Thyroid gland (tissue), 4 donors: ENCODE data around the gene SH3BP4.

Experiments
- POLR2A ChIP-seq, 2 donors: fragments of 450-650 bp; IDR thresholded peaks; one replicate each; pipeline ENCODE4 v1.6.1; 2017; ENCODE audit warnings: antibody characterized with exemption in 2 of 2, mild to moderate bottlenecking in 2 of 2, moderate library complexity in 1 of 2
- TF ChIP-seq, protein P1 (sequence below), 6 experiments: fragments of 200-600 bp in 3 of 6; fragments of 450-650 bp in 3 of 6; sonication (generic) in 3 of 6; IDR thresholded peaks; one replicate each; pipeline ENCODE4 v1.5.1; 2016 to 2019; ENCODE audit warnings: antibody characterized with exemption in 6 of 6, mild to moderate bottlenecking in 2 of 6, inconsistent platforms in 1 of 6, moderate library complexity in 1 of 6

DNA sequence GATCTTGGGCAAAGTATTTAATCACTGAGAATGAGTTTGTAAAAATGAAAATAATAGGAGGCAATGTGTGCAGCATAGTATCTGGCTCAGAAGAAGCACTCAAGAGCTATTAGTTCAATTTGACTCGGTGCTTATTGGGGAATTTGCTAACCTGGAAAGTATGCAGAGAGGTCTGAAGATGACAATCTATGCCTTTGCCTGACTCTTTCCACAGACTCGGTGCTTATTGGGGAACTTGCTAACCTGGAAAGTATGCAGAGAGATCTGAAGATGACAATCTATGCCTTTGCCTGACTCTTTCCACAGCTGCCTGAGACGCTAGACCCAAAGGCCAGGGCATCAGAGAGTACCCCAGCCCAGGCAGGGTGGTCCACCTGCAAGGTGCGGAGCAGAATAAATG is 12.2 kb upstream of the SH3BP4 start:
- TF ChIP-seq, protein P1, sequence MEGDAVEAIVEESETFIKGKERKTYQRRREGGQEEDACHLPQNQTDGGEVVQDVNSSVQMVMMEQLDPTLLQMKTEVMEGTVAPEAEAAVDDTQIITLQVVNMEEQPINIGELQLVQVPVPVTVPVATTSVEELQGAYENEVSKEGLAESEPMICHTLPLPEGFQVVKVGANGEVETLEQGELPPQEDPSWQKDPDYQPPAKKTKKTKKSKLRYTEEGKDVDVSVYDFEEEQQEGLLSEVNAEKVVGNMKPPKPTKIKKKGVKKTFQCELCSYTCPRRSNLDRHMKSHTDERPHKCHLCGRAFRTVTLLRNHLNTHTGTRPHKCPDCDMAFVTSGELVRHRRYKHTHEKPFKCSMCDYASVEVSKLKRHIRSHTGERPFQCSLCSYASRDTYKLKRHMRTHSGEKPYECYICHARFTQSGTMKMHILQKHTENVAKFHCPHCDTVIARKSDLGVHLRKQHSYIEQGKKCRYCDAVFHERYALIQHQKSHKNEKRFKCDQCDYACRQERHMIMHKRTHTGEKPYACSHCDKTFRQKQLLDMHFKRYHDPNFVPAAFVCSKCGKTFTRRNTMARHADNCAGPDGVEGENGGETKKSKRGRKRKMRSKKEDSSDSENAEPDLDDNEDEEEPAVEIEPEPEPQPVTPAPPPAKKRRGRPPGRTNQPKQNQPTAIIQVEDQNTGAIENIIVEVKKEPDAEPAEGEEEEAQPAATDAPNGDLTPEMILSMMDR (IDR thresholded peaks at IDR 0.05): no peak
- TF ChIP-seq POLR2A (IDR thresholded peaks at IDR 0.05): no peak
